Right lobe of liver (tissue), 4 donors: Measurements from ENCODE around the gene LYPD6.

ENCODE experiments used
- POLR2A ChIP-seq: fragments of 450-650 bp; IDR thresholded peaks from one replicate; pipeline ENCODE4 v1.6.1; 2017; ENCODE audit warnings: antibody characterized with exemption, mild to moderate bottlenecking
- TF ChIP-seq, protein P1 (sequence below), 4 donors: fragments of 200-600 bp in 3 of 4; fragments of 450-650 bp in 1 of 4; IDR thresholded peaks; one replicate each; pipeline versions ENCODE4 v1.5.1 to v1.8.0; 2016 to 2022; ENCODE audit warnings: antibody characterized with exemption in 4 of 4, mild to moderate bottlenecking in 2 of 4
- donor health status: DM: no; HTN: no; CAD: no.
- donor health status: DM: no; HTN: no; CAD: no.
- donor health status: DM: no; HTN: yes; CAD: no.

DNA sequence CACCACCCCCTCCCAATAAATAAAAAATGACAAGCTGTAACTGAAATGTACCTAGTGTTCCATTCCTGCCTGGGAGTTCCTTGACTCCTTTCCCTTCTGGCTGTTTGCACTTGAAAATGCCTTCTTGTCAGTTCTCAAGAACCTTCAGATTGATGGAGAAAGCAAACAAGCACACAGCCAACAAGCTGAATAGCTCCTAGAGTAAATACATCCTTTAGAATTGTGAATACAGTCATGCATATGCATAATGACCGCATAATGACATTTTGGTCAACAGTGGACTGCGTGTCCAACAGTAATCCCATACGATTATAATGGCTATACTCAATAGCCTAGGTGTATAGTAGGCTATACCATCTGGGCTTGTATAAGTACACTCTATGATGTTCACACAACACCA is 97.0 kb downstream of the LYPD6 start:
- TF ChIP-seq POLR2A = no peak
- TF ChIP-seq, protein P1, sequence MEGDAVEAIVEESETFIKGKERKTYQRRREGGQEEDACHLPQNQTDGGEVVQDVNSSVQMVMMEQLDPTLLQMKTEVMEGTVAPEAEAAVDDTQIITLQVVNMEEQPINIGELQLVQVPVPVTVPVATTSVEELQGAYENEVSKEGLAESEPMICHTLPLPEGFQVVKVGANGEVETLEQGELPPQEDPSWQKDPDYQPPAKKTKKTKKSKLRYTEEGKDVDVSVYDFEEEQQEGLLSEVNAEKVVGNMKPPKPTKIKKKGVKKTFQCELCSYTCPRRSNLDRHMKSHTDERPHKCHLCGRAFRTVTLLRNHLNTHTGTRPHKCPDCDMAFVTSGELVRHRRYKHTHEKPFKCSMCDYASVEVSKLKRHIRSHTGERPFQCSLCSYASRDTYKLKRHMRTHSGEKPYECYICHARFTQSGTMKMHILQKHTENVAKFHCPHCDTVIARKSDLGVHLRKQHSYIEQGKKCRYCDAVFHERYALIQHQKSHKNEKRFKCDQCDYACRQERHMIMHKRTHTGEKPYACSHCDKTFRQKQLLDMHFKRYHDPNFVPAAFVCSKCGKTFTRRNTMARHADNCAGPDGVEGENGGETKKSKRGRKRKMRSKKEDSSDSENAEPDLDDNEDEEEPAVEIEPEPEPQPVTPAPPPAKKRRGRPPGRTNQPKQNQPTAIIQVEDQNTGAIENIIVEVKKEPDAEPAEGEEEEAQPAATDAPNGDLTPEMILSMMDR (IDR thresholded peaks at IDR 0.05) = no peak
